GM12878 (cell line): ENCODE measurements around the gene SH2D3A. TPM values are rescaled to one million over a fixed set of nuclear protein-coding genes. Genes with fewer than 3 reads are reported as not detected.
A peak's percentile ranks its signal among the peaks of the same experiment; 100 is the strongest.

Source experiments
- BACH1 ChIP-seq: fragments of 450-650 bp; IDR thresholded peaks from 2 replicates; pipeline ENCODE4 v1.6.1; 2017; ENCODE audit warnings: mild to moderate bottlenecking, borderline replicate concordance
- BCL11A ChIP-seq: IDR thresholded peaks from 2 replicates; pipeline ENCODE4 v1.6.1; 2011; ENCODE audit warnings: low read depth, low read length
- CHD2 ChIP-seq: IDR thresholded peaks from 2 replicates; pipeline ENCODE4 v1.6.1; 2011; ENCODE audit warnings: low read depth, low read length, improper control_type of control experiment, borderline replicate concordance
- CTCF ChIP-seq, 3 experiments: IDR thresholded peaks in 2 of 3; conservative IDR thresholded peaks in 1 of 3; 2 replicates each; pipeline ENCODE4 v1.5.1; 2011; ENCODE audit warnings: low read depth in 3 of 3, low read length in 3 of 3, mild to moderate bottlenecking in 3 of 3, control low read depth in 2 of 3, moderate library complexity in 2 of 3, inconsistent platforms in 1 of 3, mixed read lengths in 1 of 3; ENCODE audit not compliant: control insufficient read depth in 2 of 3, insufficient read depth in 1 of 3; ENCODE audit errors: extremely low read depth in 1 of 3
- EGR1 ChIP-seq, 2 experiments: IDR thresholded peaks; 1 replicate in 1 of 2; 2 replicates in 1 of 2; pipeline ENCODE4 v1.6.1; 2011 to 2012; ENCODE audit warnings: low read depth in 2 of 2, low read length in 2 of 2, borderline replicate concordance in 1 of 2, mild to moderate bottlenecking in 1 of 2, moderate library complexity in 1 of 2
- ESRRA ChIP-seq: IDR thresholded peaks from 2 replicates; pipeline ENCODE4 v1.6.1; 2012; ENCODE audit warnings: mild to moderate bottlenecking, low read length, improper control_type of control experiment
- ETV6 ChIP-seq, 2 experiments: fragments of 450-650 bp in 1 of 2; IDR thresholded peaks in 1 of 2; conservative IDR thresholded peaks in 1 of 2; 2 replicates each; pipeline ENCODE4 v1.6.1; 2014; ENCODE audit warnings: antibody characterized with exemption in 1 of 2, borderline replicate concordance in 1 of 2, low read depth in 1 of 2, mild to moderate bottlenecking in 1 of 2, moderate library complexity in 1 of 2
- FOXK2 ChIP-seq: fragments of 450-650 bp; IDR thresholded peaks from 2 replicates; pipeline ENCODE4 v1.6.1; 2017; ENCODE audit warnings: mild to moderate bottlenecking, moderate library complexity
- GATAD2B ChIP-seq: fragments of 450-650 bp; conservative IDR thresholded peaks from 2 replicates; pipeline ENCODE4 v1.6.1; 2017; ENCODE audit warnings: low read depth, mild to moderate bottlenecking, moderate library complexity
- HDAC6 ChIP-seq: fragments of 200-600 bp; sonication (generic); IDR thresholded peaks from one replicate; pipeline ENCODE4 v1.8.0; 2017; ENCODE audit warnings: antibody characterized with exemption; ENCODE audit not compliant: unreplicated experiment
- IRF5 ChIP-seq: fragments of 450-650 bp; IDR thresholded peaks from 2 replicates; pipeline ENCODE4 v1.6.1; 2017; ENCODE audit warnings: borderline replicate concordance
- MEF2B ChIP-seq: fragments of 450-650 bp; IDR thresholded peaks from 2 replicates; pipeline ENCODE4 v1.6.1; 2018; ENCODE audit warnings: mild to moderate bottlenecking, moderate library complexity; ENCODE audit not compliant: partially characterized antibody, poor library complexity, severe bottlenecking
- MXI1 ChIP-seq: fragments of 150-350 bp; IDR thresholded peaks from 2 replicates; pipeline ENCODE4 v1.6.1; 2011; ENCODE audit warnings: low read depth, mild to moderate bottlenecking, inconsistent platforms, low read length, improper control_type of control experiment
- NFIC ChIP-seq: IDR thresholded peaks from 2 replicates; pipeline ENCODE4 v1.6.1; 2012; ENCODE audit warnings: low read depth, mild to moderate bottlenecking, inconsistent platforms, low read length, moderate library complexity
- PML ChIP-seq: IDR thresholded peaks from 2 replicates; pipeline ENCODE4 v1.6.1; 2012; ENCODE audit warnings: low read length, inconsistent platforms
- POLR2AphosphoS2 ChIP-seq: IDR thresholded peaks from 2 replicates; pipeline ENCODE4 v1.6.1; 2011; ENCODE audit warnings: low read depth, mild to moderate bottlenecking, low read length, improper control_type of control experiment, moderate library complexity
- RELA ChIP-seq: fragments of 450-650 bp; IDR thresholded peaks from 2 replicates; pipeline ENCODE4 v1.8.0; 2014; ENCODE audit warnings: borderline replicate concordance; ENCODE audit not compliant: partially characterized antibody
- SIN3A ChIP-seq: IDR thresholded peaks from 2 replicates; pipeline ENCODE4 v1.6.1; 2012; ENCODE audit warnings: low read depth, low read length, improper control_type of control experiment
- SP1 ChIP-seq: IDR thresholded peaks from one replicate; pipeline ENCODE4 v1.6.1; 2011; ENCODE audit warnings: low read depth, low read length
- TARDBP ChIP-seq: IDR thresholded peaks from 2 replicates; pipeline ENCODE4 v1.6.1; 2016; ENCODE audit warnings: borderline replicate concordance
- TCF7 ChIP-seq: IDR thresholded peaks from 2 replicates; pipeline ENCODE4 v1.6.1; 2014; ENCODE audit warnings: antibody characterized with exemption, borderline replicate concordance
- WRNIP1 ChIP-seq: IDR thresholded peaks from 2 replicates; pipeline ENCODE4 v1.6.1; 2011; ENCODE audit warnings: low read depth, low read length, improper control_type of control experiment, borderline replicate concordance
- polyA plus RNA-seq, 11 experiments: library from polyadenylated mRNA; depleted of rRNA in 4 of 11; unstranded in 6 of 11; stranded (reverse) in 5 of 11; fragments of >200 nt; fragmentation: Nextera tagmentation in 4 of 11; fragmentation: Illumina TruSeq in 1 of 11; extraction: Ambion mirVana in 4 of 11; extraction: Trizol in 1 of 11; gene quantifications; 1 replicate in 1 of 11; 2 replicates in 10 of 11; pipeline versions ENCODE4 v1.2.1 to v1.2.3, GENCODE V29; 2011 to 2016; ENCODE audit warnings: inconsistent platforms in 2 of 11, missing spikeins in 2 of 11, low read depth in 1 of 11
- total RNA-seq, 4 experiments: library from RNA; depleted of rRNA in 3 of 4; stranded (reverse); fragments of >200 nt in 3 of 4; fragmentation: Illumina TruSeq in 1 of 4; extraction: Trizol in 1 of 4; gene quantifications; 2 replicates each; pipeline versions ENCODE4 v1.2.1 to v1.2.3, GENCODE V29; 2013 to 2021
- TF ChIP-seq, protein P1 (sequence below): fragments of 450-650 bp; IDR thresholded peaks from 2 replicates; pipeline ENCODE4 v1.6.1; 2014; ENCODE audit warnings: mild to moderate bottlenecking
- TF ChIP-seq, protein P2 (sequence below): IDR thresholded peaks from 2 replicates; pipeline ENCODE4 v1.6.1; 2011; ENCODE audit warnings: borderline replicate concordance, low read depth, mild to moderate bottlenecking, moderate library complexity, mixed read lengths, low read length; ENCODE audit not compliant: insufficient read depth; ENCODE audit errors: extremely low read length

SH2D3A gene
- total and polyA plus RNA-seq, 10 of the 15 experiments (the other 5 are each of a cell fraction or from before 2014, with no cell fraction given), result 0.77 to 24.4 (median 9.5) TPM

- TF ChIP-seq POLR2AphosphoS2 (0 out of 2 replicates have a peak, but pooled peaks have one; percentile 48), EGR1 (IDR thresholded peaks at IDR 0.05; ENCODE audit: borderline replicate concordance in 1 of 2, low read depth in 2 of 2, low read length in 2 of 2) (peak in 1 of 2 experiments; percentile 91; a peak in 2 of 3 replicates), HDAC6 (no peak), MXI1 (peak; percentile 65), WRNIP1 (no peak), MEF2B (peak; percentile 50), BACH1 (peak; percentile 84; the same call in 1 of the 2 replicates), TCF7 (no peak), SP1 (no peak), CHD2 (peak; percentile 26; the same call in 1 of the 2 replicates), IRF5 (no peak), GATAD2B (no peak; the same call in 1 of the 2 replicates), ETV6 (conservative IDR thresholded peaks at IDR 0.05 in 1 of 2, IDR thresholded peaks at IDR 0.05 in 1 of 2; ENCODE audit: borderline replicate concordance in 1 of 2, low read depth in 1 of 2) (no peak), PML (no peak; the same call in 1 of the 2 replicates), BCL11A (no peak), NFIC (no peak), RELA (no peak), TARDBP (no peak), SIN3A (no peak), CTCF (IDR thresholded peaks at IDR 0.05 in 2 of 3, conservative IDR thresholded peaks at IDR 0.05 in 1 of 3; ENCODE audit: control insufficient read depth in 2 of 3, extremely low read depth in 1 of 3, insufficient read depth in 1 of 3, low read depth in 3 of 3, low read length in 3 of 3) (peak; percentile 43 to 62 (median 58); a peak in 5 of 6 replicates), ESRRA (0 out of 2 replicates have a peak, but pooled peaks have one; percentile 20), FOXK2 (no peak)
- TF ChIP-seq, protein P1, sequence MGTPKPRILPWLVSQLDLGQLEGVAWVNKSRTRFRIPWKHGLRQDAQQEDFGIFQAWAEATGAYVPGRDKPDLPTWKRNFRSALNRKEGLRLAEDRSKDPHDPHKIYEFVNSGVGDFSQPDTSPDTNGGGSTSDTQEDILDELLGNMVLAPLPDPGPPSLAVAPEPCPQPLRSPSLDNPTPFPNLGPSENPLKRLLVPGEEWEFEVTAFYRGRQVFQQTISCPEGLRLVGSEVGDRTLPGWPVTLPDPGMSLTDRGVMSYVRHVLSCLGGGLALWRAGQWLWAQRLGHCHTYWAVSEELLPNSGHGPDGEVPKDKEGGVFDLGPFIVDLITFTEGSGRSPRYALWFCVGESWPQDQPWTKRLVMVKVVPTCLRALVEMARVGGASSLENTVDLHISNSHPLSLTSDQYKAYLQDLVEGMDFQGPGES, result no peak
- TF ChIP-seq, protein P2, sequence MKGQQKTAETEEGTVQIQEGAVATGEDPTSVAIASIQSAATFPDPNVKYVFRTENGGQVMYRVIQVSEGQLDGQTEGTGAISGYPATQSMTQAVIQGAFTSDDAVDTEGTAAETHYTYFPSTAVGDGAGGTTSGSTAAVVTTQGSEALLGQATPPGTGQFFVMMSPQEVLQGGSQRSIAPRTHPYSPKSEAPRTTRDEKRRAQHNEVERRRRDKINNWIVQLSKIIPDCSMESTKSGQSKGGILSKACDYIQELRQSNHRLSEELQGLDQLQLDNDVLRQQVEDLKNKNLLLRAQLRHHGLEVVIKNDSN, result no peak
Observed at GRCh38 chr19:6772028-6772865, 5.0 kb upstream of the SH2D3A start, which contains the start of gene VAV1 (continued).
